HepG2 (cell line): ENCODE measurements around the gene HOXC10. TPM values are rescaled to one million over a fixed set of nuclear protein-coding genes. Genes with fewer than 3 reads are reported as not detected.

Source experiments
- ARNT ChIP-seq: fragments of 450-650 bp; IDR thresholded peaks from 2 replicates; pipeline ENCODE4 v1.6.1; 2017
- CC2D1A ChIP-seq: sonication (generic); formaldehyde crosslinking; IDR thresholded peaks from 2 replicates; pipeline ENCODE4 v1.8.1; 2023; ENCODE audit warnings: mild to moderate bottlenecking, missing genetic modification reagents
- CCDC6 ChIP-seq: sonication (generic); formaldehyde crosslinking; IDR thresholded peaks from 2 replicates; pipeline ENCODE4 v1.8.1; 2022; ENCODE audit warnings: mild to moderate bottlenecking, missing genetic modification reagents, moderate library complexity
- HDAC6 ChIP-seq: fragments of 200-600 bp; sonication (generic); IDR thresholded peaks from 2 replicates; pipeline ENCODE4 v1.7.0; 2017; ENCODE audit warnings: mild to moderate bottlenecking, antibody characterized with exemption, low read length, low read depth
- HES4 ChIP-seq: sonication (generic); formaldehyde crosslinking; IDR thresholded peaks from 2 replicates; pipeline ENCODE4 v1.9.0; 2021; ENCODE audit warnings: mild to moderate bottlenecking, missing genetic modification reagents, borderline replicate concordance
- PHF8 ChIP-seq: sonication (generic); formaldehyde crosslinking; IDR thresholded peaks from 2 replicates; pipeline ENCODE4 v1.5.0; 2020; ENCODE audit warnings: missing genetic modification reagents
- RNF2 ChIP-seq: fragments of 450-650 bp; conservative IDR thresholded peaks from 2 replicates; pipeline ENCODE4 v1.6.1; 2016; ENCODE audit warnings: low read depth
- SP140L ChIP-seq: sonication (generic); formaldehyde crosslinking; IDR thresholded peaks from 2 replicates; pipeline ENCODE4 v1.4.0; 2020; ENCODE audit warnings: missing genetic modification reagents, borderline replicate concordance
- ZFP37 ChIP-seq: sonication (generic); formaldehyde crosslinking; IDR thresholded peaks from 2 replicates; pipeline ENCODE4 v1.4.0; 2020; ENCODE audit warnings: missing genetic modification reagents, borderline replicate concordance
- ZNF292 ChIP-seq: sonication (generic); formaldehyde crosslinking; IDR thresholded peaks from 2 replicates; pipeline ENCODE4 v1.8.1; 2022; ENCODE audit warnings: mild to moderate bottlenecking, low read depth, missing genetic modification reagents, borderline replicate concordance
- ZNF317 ChIP-seq: sonication (generic); formaldehyde crosslinking; IDR thresholded peaks from 2 replicates; pipeline ENCODE4 v1.5.0; 2020; ENCODE audit warnings: mild to moderate bottlenecking, missing genetic modification reagents
- ZNF33B ChIP-seq: sonication (generic); formaldehyde crosslinking; IDR thresholded peaks from 2 replicates; pipeline ENCODE4 v1.5.1; 2020; ENCODE audit warnings: mild to moderate bottlenecking, missing genetic modification reagents
- ZZZ3 ChIP-seq: sonication (generic); formaldehyde crosslinking; IDR thresholded peaks from 2 replicates; pipeline ENCODE4 v1.4.0; 2020; ENCODE audit warnings: missing genetic modification reagents, mild to moderate bottlenecking, borderline replicate concordance
- polyA plus RNA-seq, 8 experiments: library from polyadenylated mRNA; depleted of rRNA in 3 of 8; stranded (reverse) in 7 of 8; unstranded in 1 of 8; fragments of >200 nt; fragmentation: Illumina TruSeq in 4 of 8; extraction: Trizol in 4 of 8; gene quantifications; 2 replicates each; pipeline versions ENCODE4 v1.2.1 to v1.2.3, GENCODE V29; 2011 to 2016; ENCODE audit warnings: low read depth in 4 of 8, missing spikeins in 1 of 8, mixed read lengths in 1 of 8; ENCODE audit not compliant: insufficient read depth in 1 of 8
- total RNA-seq, 5 experiments: library from RNA; depleted of rRNA; stranded (reverse); fragments of >200 nt; fragmentation: Illumina TruSeq; extraction: Trizol; gene quantifications; 2 replicates each; pipeline ENCODE4 v1.2.3, GENCODE V29; 2016; ENCODE audit warnings: low read depth in 1 of 5
- TF ChIP-seq, protein P1 (sequence below): sonication (generic); formaldehyde crosslinking; IDR thresholded peaks from 2 replicates; pipeline ENCODE4 v1.4.0; 2020; ENCODE audit warnings: mild to moderate bottlenecking, missing genetic modification reagents
- TF ChIP-seq, protein P2 (sequence below), 2 experiments: sonication (generic) in 1 of 2; formaldehyde crosslinking in 1 of 2; IDR thresholded peaks; 2 replicates each; pipeline versions ENCODE4 v1.4.0 to v1.6.1; 2016 to 2020; ENCODE audit warnings: borderline replicate concordance in 1 of 2, low read depth in 1 of 2, mild to moderate bottlenecking in 1 of 2, missing genetic modification reagents in 1 of 2

The HOXC10 gene
- total and polyA plus RNA-seq, 2 of the 13 experiments (the other 11 are each of a cell fraction or from before 2014, with no cell fraction given) = not detected

DNA sequence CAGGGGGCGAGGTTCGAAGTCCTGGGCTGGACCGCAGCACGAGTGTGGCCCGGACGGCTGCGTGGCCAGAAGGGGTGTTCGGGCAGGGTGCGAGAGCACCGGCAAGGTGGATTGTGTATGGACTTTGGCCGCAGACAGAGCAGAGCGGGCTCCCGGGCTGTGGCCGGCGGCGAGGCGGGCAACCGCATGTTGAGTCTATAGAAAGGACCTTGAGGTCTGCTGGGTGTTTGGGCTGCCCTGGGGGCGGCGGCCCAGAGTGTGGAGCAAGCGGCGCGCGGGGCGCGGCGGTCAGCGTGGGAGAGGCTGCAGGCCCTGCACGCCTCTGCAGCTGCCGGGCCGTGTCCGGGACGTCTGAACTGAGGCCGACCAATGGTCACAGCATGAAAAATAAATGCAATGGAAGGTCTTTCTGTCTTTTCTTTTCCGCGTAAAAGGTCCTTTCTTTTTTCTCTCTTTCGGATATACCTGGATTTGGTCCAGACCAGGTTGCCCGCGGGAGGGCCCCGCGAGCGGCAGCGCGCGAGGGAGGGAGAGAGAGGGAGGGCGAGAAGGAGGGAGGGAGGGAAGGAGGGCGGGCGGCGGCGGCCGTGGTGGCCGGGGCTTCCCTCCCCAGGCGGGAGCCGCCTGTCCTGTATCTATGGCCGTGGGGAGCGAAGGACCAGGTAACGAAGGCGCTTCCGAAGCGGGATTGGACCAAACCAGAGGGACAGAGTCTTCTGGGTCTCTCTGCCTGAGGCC lies 9.5 kb downstream of the HOXC10 start (continued):
- TF ChIP-seq, protein P1, sequence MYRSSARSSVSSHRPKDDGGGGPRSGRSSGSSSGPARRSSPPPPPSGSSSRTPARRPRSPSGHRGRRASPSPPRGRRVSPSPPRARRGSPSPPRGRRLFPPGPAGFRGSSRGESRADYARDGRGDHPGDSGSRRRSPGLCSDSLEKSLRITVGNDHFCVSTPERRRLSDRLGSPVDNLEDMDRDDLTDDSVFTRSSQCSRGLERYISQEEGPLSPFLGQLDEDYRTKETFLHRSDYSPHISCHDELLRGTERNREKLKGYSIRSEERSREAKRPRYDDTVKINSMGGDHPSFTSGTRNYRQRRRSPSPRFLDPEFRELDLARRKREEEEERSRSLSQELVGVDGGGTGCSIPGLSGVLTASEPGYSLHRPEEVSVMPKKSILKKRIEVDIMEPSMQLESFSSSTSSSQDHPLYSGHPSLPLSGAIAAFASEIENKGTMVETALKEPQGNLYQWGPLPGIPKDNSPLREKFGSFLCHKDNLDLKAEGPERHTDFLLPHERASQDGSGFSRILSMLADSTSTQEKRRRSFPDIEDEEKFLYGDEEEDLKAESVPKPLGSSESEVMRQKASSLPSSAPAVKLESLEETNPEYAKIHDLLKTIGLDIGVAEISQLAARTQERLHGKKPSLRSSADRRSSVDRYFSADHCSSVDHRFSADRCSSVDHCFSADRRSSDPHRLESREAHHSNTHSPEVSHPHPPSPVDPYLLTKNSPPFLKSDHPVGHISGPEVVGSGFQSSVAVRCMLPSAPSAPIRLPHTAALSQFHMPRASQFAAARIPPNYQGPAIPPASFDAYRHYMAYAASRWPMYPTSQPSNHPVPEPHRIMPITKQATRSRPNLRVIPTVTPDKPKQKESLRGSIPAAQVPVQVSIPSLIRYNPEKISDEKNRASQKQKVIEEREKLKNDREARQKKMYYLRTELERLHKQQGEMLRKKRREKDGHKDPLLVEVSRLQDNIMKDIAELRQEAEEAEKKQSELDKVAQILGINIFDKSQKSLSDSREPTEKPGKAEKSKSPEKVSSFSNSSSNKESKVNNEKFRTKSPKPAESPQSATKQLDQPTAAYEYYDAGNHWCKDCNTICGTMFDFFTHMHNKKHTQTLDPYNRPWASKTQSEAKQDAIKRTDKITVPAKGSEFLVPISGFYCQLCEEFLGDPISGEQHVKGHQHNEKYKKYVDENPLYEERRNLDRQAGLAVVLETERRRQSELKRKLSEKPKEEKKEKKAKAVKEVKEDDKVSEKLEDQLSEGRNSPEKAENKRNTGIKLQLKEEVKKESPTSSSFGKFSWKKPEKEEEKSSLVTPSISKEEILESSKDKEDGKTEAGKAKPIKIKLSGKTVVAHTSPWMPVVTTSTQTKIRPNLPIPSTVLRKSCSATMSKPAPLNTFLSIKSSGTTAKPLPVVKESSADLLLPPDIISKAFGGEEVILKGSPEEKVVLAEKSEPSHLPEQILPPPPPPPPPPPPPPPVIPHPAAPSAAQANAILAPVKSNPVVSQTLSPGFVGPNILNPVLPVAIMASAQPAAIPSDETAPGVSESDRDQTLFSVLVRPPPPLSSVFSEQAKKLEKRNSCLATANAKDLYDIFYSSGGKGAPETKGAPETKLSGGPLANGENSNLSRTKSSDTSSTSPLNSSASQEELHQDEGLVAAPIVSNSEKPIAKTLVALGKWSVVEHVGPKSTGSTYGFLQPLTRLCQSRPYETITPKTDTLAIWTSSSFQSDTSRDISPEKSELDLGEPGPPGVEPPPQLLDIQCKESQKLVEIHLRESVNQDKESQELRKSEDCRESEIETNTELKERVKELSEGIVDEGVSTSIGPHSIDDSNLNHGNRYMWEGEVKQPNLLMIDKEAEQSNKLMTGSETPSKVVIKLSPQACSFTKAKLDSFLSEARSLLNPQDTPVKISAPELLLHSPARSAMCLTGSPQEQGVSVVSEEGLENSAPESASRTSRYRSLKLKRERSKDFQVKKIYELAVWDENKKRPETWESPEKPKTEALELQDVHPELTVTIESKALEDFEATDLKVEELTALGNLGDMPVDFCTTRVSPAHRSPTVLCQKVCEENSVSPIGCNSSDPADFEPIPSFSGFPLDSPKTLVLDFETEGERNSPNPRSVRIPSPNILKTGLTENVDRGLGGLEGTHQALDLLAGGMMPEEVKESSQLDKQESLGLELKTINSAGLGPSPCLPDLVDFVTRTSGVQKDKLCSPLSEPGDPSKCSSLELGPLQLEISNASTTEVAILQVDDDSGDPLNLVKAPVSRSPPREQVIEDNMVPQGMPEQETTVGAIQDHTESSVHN (CRISPR knock-in tag) = no peak
- TF ChIP-seq ARNT (no peak), ZFP37 (CRISPR knock-in tag) (no peak), SP140L (no peak), ZNF33B (CRISPR knock-in tag) (0 out of 2 replicates have a peak, but pooled peaks have one; percentile 18), CC2D1A (CRISPR knock-in tag) (no peak), RNF2 (peak; percentile 56; the same call in 1 of the 2 replicates), ZNF317 (no peak), ZNF292 (CRISPR knock-in tag) (no peak), HDAC6 (no peak), ZZZ3 (CRISPR knock-in tag) (no peak), CCDC6 (no peak), HES4 (CRISPR knock-in tag) (no peak), PHF8 (CRISPR knock-in tag) (peak; percentile 34; the same call in 1 of the 2 replicates)
- TF ChIP-seq, protein P2, sequence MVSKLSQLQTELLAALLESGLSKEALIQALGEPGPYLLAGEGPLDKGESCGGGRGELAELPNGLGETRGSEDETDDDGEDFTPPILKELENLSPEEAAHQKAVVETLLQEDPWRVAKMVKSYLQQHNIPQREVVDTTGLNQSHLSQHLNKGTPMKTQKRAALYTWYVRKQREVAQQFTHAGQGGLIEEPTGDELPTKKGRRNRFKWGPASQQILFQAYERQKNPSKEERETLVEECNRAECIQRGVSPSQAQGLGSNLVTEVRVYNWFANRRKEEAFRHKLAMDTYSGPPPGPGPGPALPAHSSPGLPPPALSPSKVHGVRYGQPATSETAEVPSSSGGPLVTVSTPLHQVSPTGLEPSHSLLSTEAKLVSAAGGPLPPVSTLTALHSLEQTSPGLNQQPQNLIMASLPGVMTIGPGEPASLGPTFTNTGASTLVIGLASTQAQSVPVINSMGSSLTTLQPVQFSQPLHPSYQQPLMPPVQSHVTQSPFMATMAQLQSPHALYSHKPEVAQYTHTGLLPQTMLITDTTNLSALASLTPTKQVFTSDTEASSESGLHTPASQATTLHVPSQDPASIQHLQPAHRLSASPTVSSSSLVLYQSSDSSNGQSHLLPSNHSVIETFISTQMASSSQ (IDR thresholded peaks at IDR 0.05; ENCODE audit: low read depth) = no peak
- TF ChIP-seq, protein P2 (CRISPR knock-in tag; IDR thresholded peaks at IDR 0.05; ENCODE audit: borderline replicate concordance) = no peak
